ENCODE results near the gene NDFIP2.

GRCh38 chr13:79479882-79480281 is 1.1 kb upstream of the NDFIP2 start:
- TF ChIP-seq CTCF (IDR thresholded peaks at IDR 0.05) (no peak), YY1 (IDR thresholded peaks at IDR 0.05; ENCODE audit: low read depth) (no peak), RFX5 (IDR thresholded peaks at IDR 0.05; ENCODE audit: low read length) (no peak), NFIC (IDR thresholded peaks at IDR 0.05; ENCODE audit: borderline replicate concordance) (no peak), TAF1 (IDR thresholded peaks at IDR 0.05; ENCODE audit: borderline replicate concordance, low read depth, low read length) (no peak), SIN3A (IDR thresholded peaks at IDR 0.05; ENCODE audit: borderline replicate concordance, low read depth, low read length) (no peak), TEAD4 (IDR thresholded peaks at IDR 0.05; ENCODE audit: borderline replicate concordance, insufficient read depth) (no peak)
